Astrocyte of the cerebellum (primary cell): Measurements from ENCODE around the gene EYS.

Experiments used
- DNase-seq: peaks from one replicate; pipeline ENCODE4 v3.0.0-alpha.2; 2011; ENCODE audit warnings: low read depth
- H3K4me3 ChIP-seq: 2 replicates; pipeline ENCODE4 v1.5.1; 2011; ENCODE audit warnings: mild to moderate bottlenecking, low read depth, low read length, moderate library complexity
- in situ Hi-C: cut with HindIII; loops from 2 replicates; pipeline ENCODE4 v1.10.0; 2017; ENCODE audit warnings: low sequenced_read_pairs
- TF ChIP-seq, protein P1 (sequence below): IDR thresholded peaks from 2 replicates; pipeline ENCODE4 v1.5.1; 2012; ENCODE audit warnings: low read length, low read depth, moderate library complexity, mild to moderate bottlenecking; ENCODE audit errors: missing control alignments

EYS gene

DNA sequence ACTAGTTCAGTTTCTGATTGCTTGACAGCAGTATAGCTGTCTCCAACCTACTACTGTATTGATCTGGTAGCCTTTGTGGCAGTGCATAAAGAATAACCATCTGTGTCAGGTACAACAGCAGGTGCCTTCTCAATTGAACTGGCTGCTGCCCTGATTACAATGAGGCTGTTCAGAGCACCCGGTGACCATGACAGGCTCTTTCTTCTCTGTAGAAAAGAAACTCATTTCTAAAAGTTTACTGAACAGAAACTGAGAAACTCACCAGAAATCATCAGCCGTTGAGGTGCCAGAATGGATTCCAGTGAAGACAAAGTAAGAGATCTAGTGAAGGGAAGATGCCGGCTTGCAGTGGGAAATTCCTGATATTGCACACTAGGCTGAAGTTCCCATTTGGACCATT, 1117.1 kb downstream of the EYS start:
- in situ Hi-C loops = no loop called here
- no peak for DNase-seq
- H3K4me3 ChIP-seq = no peak overlapping the region
- TF ChIP-seq, protein P1, sequence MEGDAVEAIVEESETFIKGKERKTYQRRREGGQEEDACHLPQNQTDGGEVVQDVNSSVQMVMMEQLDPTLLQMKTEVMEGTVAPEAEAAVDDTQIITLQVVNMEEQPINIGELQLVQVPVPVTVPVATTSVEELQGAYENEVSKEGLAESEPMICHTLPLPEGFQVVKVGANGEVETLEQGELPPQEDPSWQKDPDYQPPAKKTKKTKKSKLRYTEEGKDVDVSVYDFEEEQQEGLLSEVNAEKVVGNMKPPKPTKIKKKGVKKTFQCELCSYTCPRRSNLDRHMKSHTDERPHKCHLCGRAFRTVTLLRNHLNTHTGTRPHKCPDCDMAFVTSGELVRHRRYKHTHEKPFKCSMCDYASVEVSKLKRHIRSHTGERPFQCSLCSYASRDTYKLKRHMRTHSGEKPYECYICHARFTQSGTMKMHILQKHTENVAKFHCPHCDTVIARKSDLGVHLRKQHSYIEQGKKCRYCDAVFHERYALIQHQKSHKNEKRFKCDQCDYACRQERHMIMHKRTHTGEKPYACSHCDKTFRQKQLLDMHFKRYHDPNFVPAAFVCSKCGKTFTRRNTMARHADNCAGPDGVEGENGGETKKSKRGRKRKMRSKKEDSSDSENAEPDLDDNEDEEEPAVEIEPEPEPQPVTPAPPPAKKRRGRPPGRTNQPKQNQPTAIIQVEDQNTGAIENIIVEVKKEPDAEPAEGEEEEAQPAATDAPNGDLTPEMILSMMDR = no peak

DNA sequence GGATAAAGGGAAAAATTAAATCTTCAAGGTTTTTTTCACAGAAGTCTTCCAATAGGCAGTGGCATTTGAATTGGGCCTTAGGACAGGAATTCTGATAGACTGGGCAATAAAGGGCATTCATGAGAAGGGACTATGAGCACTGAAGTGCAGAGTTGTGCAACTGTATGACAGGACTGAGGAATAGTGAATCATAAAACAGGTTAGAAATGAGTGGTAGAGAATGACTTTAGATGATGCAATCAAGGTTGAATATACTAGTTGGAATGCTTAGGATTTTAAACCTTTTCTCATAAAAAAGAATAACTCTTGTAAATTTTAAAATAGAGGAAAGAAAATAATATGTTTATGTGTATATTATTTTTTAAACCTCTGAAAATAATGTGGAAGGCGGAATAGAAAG, 1126.7 kb downstream of the EYS start:
- TF ChIP-seq, protein P1 = no peak
- no peak for DNase-seq
- in situ Hi-C loops = no loop called here
- no peak overlapping the region for H3K4me3 ChIP-seq

DNA sequence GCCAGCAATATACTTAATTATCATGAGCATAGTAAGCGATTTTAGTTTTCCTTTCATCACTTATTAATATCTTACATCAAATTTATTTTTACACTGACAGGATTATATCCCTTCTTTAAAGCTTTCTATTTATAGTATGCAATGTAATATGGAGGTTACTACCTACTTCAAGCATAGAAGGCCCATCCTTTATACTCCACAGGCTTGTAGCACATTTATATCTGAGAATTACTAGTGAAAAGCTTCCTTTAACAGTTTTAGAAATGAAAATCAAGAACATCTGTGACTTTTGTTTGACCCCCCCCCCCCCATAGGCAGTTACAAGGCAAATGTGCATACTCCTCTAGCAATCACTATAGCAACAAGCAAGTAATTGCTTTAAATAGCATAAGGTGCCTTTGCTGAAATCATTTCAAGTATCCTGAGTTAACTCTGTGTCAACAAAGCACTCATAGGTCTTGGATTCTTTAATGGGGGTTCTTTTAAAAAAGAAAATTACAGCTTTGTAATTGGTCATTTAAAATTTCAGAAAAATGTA, 1153.7 kb downstream of the EYS start:
- in situ Hi-C loops = no loop called here
- TF ChIP-seq, protein P1 = no peak
- no peak for DNase-seq
- H3K4me3 ChIP-seq = no peak overlapping the region

DNA sequence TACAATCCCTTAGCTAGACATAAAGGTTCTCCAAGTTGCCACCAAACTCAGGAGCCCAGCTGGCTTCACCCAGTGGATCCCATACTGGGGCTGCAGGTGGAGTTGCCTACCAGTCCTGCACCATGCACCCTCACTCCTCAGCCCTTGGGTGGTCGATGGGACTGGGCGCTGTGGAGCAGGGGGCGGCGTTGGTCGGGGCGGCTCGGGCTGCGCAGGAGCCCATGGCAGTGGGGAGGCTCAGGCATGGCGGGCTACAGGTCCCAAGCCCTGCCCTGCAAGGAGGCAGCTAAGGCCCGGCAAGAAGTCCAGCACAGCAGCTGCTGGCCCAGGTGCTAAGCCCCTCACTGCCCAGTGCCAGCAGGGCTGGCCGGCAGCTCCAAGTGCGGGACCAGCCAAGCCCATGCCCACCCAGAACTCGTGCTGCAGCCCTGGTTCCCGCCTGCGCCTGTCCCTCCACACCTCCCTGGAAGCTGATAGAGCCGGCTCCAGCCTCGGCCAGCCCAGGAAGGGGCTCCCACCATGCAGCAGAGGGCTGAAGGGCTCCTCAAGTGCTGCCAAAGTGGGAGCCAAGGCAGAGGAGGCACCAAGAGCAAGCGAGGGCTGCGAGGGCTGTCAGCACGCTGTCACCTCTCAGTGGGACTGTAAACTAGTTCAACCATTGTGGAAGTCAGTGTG, 1159.3 kb downstream of the EYS start:
- no peak overlapping the region for H3K4me3 ChIP-seq
- in situ Hi-C loops = no loop called here
- TF ChIP-seq, protein P1 = no peak
- no peak for DNase-seq

DNA sequence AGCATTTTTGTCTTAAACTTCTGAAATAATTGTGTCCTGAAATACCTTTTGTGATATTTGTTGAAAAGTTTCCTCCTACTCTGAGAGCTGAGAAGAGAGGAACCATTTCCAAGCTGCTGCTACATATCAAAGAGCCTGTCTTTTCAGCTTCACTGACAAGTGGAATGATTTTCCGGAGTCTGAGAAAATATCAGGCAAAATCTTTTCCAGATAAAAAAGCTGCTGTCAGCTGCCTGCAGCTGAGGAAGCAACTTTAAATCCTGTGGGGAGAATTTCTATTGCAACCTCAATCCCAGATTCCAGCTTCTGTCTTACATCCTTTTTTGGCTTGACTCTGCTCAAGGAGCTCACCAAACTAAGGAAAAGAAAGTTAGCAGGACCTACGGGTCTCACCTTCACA, 1167.1 kb downstream of the EYS start:
- in situ Hi-C loops = no loop called here
- H3K4me3 ChIP-seq = no peak overlapping the region
- DNase-seq = no peak
- TF ChIP-seq, protein P1 = no peak

DNA sequence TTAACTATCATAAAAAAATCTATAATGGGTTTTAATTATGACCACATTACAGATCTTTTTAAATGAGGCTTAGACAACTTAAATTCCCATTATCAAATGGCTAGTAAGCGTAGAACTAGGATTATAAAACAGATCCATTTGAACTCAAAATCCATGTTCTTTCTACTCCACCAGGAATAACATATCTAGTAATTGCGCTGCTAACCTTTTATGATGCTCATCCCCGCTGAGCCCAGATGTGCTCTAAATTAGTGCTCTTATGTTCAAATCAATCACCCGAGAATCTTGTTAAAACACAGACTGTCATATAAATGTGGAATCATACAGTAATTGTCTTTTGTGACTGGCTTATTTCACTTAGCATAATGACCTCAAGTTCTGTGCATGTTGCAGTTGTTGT, 1168.3 kb downstream of the EYS start:
- TF ChIP-seq, protein P1 = no peak
- in situ Hi-C loops = no loop called here
- no peak overlapping the region for H3K4me3 ChIP-seq
- no peak for DNase-seq
